Uterus (tissue), 2 donors: ENCODE data around the gene IFNG.

Experiments
- CTCF ChIP-seq, 4 experiments: fragments of 200-600 bp in 2 of 4; fragments of 450-650 bp in 2 of 4; sonication (generic) in 2 of 4; IDR thresholded peaks; one replicate each; pipeline ENCODE4 v1.5.1; 2016 to 2019; ENCODE audit warnings: antibody characterized with exemption in 4 of 4, mild to moderate bottlenecking in 2 of 4, moderate library complexity in 1 of 4
- POLR2A ChIP-seq, 2 donors: fragments of 450-650 bp; IDR thresholded peaks; one replicate each; pipeline ENCODE4 v1.6.1; 2016; ENCODE audit warnings: antibody characterized with exemption in 2 of 2, mild to moderate bottlenecking in 1 of 2, moderate library complexity in 1 of 2

GRCh38 chr12:68166317-68166831 is 6.8 kb upstream of the IFNG start:
- TF ChIP-seq CTCF (IDR thresholded peaks at IDR 0.05), result no peak
- TF ChIP-seq POLR2A (IDR thresholded peaks at IDR 0.05), result no peak
